OCI-LY7 (cell line): ENCODE results near the gene ACTN1. TPM values are rescaled to one million over a fixed set of nuclear protein-coding genes. Genes with fewer than 3 reads are reported as not detected.

Experiments used
- BruUV-seq: library from RNA; stranded (reverse); fragments of 400-500 nt; replicated peaks from 2 replicates; lab custom pipeline; 2021; lab: Mats Ljungman, UMichigan
- CTCF ChIA-PET: fragments of 300-600 bp; sonication (Branson Sonifier 250); formaldehyde crosslinking; loops from one replicate; lab custom pipeline; 2022; ENCODE audit warnings: antibody characterized with exemption; ENCODE audit not compliant: unreplicated experiment; lab: Charles Lee
- POLR2A ChIA-PET: fragments of 300-600 bp; sonication (Branson Sonifier 250); formaldehyde crosslinking; loops from one replicate; lab custom pipeline; 2022; ENCODE audit warnings: antibody characterized with exemption; lab: Charles Lee
- DNase-seq: peaks from one replicate; pipeline ENCODE4 v3.0.0-alpha.2; 2015; ENCODE audit warnings: low spot score
- H2AFZ ChIP-seq: fragments of 200-600 bp; sonication (generic), shearing (Covaris generic); 2 replicates; pipeline ENCODE4 v1.6.1; 2014; ENCODE audit warnings: mild to moderate bottlenecking, antibody characterized with exemption, low read length, moderate library complexity
- H3K27ac ChIP-seq: fragments of 200-600 bp; sonication (generic); 2 replicates; pipeline ENCODE4 v1.5.1; 2014; ENCODE audit warnings: mixed run types, low read depth, mild to moderate bottlenecking, moderate library complexity, low read length, inconsistent platforms; ENCODE audit not compliant: poor library complexity, severe bottlenecking
- H3K36me3 ChIP-seq: fragments of 200-600 bp; sonication (generic); 2 replicates; pipeline ENCODE4 v1.6.1; 2014; ENCODE audit warnings: mild to moderate bottlenecking, antibody characterized with exemption, low read length, moderate library complexity, mixed read lengths; ENCODE audit not compliant: insufficient read depth
- H3K4me1 ChIP-seq: fragments of 200-600 bp; sonication (generic); 2 replicates; pipeline ENCODE4 v1.5.1; 2014; ENCODE audit warnings: mild to moderate bottlenecking, low read length; ENCODE audit not compliant: insufficient read depth, poor library complexity, severe bottlenecking
- H3K4me2 ChIP-seq: fragments of 200-600 bp; sonication (generic); 2 replicates; pipeline ENCODE4 v1.6.1; 2014; ENCODE audit warnings: mild to moderate bottlenecking, low read length
- H3K4me3 ChIP-seq: fragments of 200-600 bp; sonication (generic); 2 replicates; pipeline ENCODE4 v1.5.1; 2014; ENCODE audit warnings: mild to moderate bottlenecking, low read depth, low read length; ENCODE audit not compliant: poor library complexity, severe bottlenecking
- H3K79me2 ChIP-seq: fragments of 200-600 bp; sonication (generic); 2 replicates; pipeline ENCODE4 v1.6.1; 2016; ENCODE audit warnings: low read depth, mild to moderate bottlenecking, low read length, moderate library complexity, mixed read lengths; ENCODE audit not compliant: insufficient read depth
- H3K9me2 ChIP-seq: fragments of 200-600 bp; sonication (generic); 2 replicates; pipeline ENCODE4 v1.6.1; 2016; ENCODE audit warnings: mild to moderate bottlenecking, low read length, mixed read lengths; ENCODE audit not compliant: insufficient read depth
- H3K9me3 ChIP-seq: fragments of 200-600 bp; sonication (generic); 2 replicates; pipeline ENCODE4 v1.6.1; 2014; ENCODE audit warnings: mild to moderate bottlenecking, mixed run types, low read length, mixed read lengths
- H4K20me1 ChIP-seq: fragments of 200-600 bp; sonication (generic); 2 replicates; pipeline ENCODE4 v1.6.1; 2014; ENCODE audit warnings: mild to moderate bottlenecking, antibody characterized with exemption, low read length, moderate library complexity, mixed read lengths; ENCODE audit not compliant: insufficient read depth
- CTCF ChIP-seq: fragments of 200-600 bp; sonication (generic); conservative IDR thresholded peaks from 2 replicates; pipeline ENCODE4 v1.5.1; 2014; ENCODE audit warnings: mild to moderate bottlenecking, antibody characterized with exemption, low read length, moderate library complexity, mixed read lengths
- EZH2phosphoT487 ChIP-seq: fragments of 200-600 bp; sonication (generic); IDR thresholded peaks from 2 replicates; pipeline ENCODE4 v1.6.1; 2018; ENCODE audit warnings: low read depth, borderline replicate concordance, mild to moderate bottlenecking, mixed run types, antibody characterized with exemption, low read length, moderate library complexity, mixed read lengths
- intact Hi-C: fragments of 100-400 bp; cut with micrococcal nuclease; formaldehyde crosslinking; loops from one replicate; pipeline ENCODE4 v1.10.0; 2022; ENCODE audit not compliant: unreplicated experiment
- total RNA-seq, 2 experiments: library from RNA; depleted of rRNA in 1 of 2; stranded (reverse); fragments of >200 nt in 1 of 2; shearing (Covaris generic) in 1 of 2; gene quantifications; 2 replicates each; pipeline ENCODE4 v1.2.3, GENCODE V29; 2014 to 2022

Gene ACTN1
- total RNA-seq, 2 experiments from 2014 or later = 0.51 to 1.8 TPM

GRCh38 chr14:68968051-68968450 lies 11.1 kb downstream of the ACTN1 start:
- Histone ChIP-seq H3K4me2 (no peak overlapping the region), H3K79me2 (no peaks in the 10 kb centered on the region), H4K20me1 (no peaks in the 10 kb centered on the region), H3K36me3 (no peaks in the 10 kb centered on the region), H3K27ac (no peak overlapping the region), H3K9me2 (no peaks in the 10 kb centered on the region), H3K9me3 (no peaks in the 10 kb centered on the region), H2AFZ (no peak overlapping the region), H3K4me1 (no peaks in the 10 kb centered on the region), H3K4me3 (no peak overlapping the region)
- no peak for DNase-seq
- ChIA-PET POLR2A (interaction anchor here (0.7 kb wide), 1 partner anchor 43 kb away, joined by 3 read pairs; no protein-coding TSS in a partner anchor), CTCF (no interaction called here)
- BruUV-seq = no TSS peak
- intact Hi-C loops = no loop called here
- TF ChIP-seq CTCF = no peak
- TF ChIP-seq EZH2phosphoT487 = no peak

GRCh38 chr14:68967459-68967940 lies 11.6 kb downstream of the ACTN1 start:
- TF ChIP-seq EZH2phosphoT487 (no peak), CTCF (no peak)
- Histone ChIP-seq H3K36me3 (no peaks in the 10 kb centered on the region), H3K4me3 (no peak overlapping the region), H3K9me2 (no peaks in the 10 kb centered on the region), H3K27ac (no peak overlapping the region), H3K4me2 (no peak overlapping the region), H2AFZ (no peak overlapping the region), H3K4me1 (no peaks in the 10 kb centered on the region), H3K79me2 (no peaks in the 10 kb centered on the region), H4K20me1 (no peaks in the 10 kb centered on the region), H3K9me3 (no peaks in the 10 kb centered on the region)
- ChIA-PET CTCF (no interaction called here), POLR2A (no interaction called here)
- DNase-seq = no peak
- intact Hi-C loops = no loop called here
- BruUV-seq = no TSS peak

GRCh38 chr14:68966872-68967301 lies 12.2 kb downstream of the ACTN1 start:
- H3K4me2 ChIP-seq = no peak overlapping the region
- H4K20me1 ChIP-seq = no peaks in the 10 kb centered on the region
- H3K79me2 ChIP-seq = no peaks in the 10 kb centered on the region
- no peak for TF ChIP-seq EZH2phosphoT487
- TF ChIP-seq CTCF = no peak
- DNase-seq = no peak
- no peaks in the 10 kb centered on the region for H3K9me3 ChIP-seq
- POLR2A ChIA-PET = no interaction called here
- no peaks in the 10 kb centered on the region for H3K9me2 ChIP-seq
- no peak overlapping the region for H2AFZ ChIP-seq
- no peak overlapping the region for H3K4me3 ChIP-seq
- H3K4me1 ChIP-seq = no peaks in the 10 kb centered on the region
- intact Hi-C loops = no loop called here
- no TSS peak for BruUV-seq
- H3K27ac ChIP-seq = no peak overlapping the region
- no peaks in the 10 kb centered on the region for H3K36me3 ChIP-seq
- CTCF ChIA-PET = no interaction called here
